NCI-H748 treated with DMSO at 0.1 percent for 48 hours (cell line): ENCODE data around the gene TSC2.

Source experiments
- DNase-seq: peaks from one replicate; lab custom pipeline; 2025; lab: John Stamatoyannopoulos, UW

The TSC2 gene

GRCh38 chr16:2071454-2072202 lies 23.8 kb downstream of the TSC2 start:
- no peak for DNase-seq

- DNase-seq, result no peak
Measured at GRCh38 chr16:2072926-2073325, 25.1 kb downstream of the TSC2 start.

- DNase-seq, result no peak
Measured at GRCh38 chr16:2074071-2074470, 26.3 kb downstream of the TSC2 start.

GRCh38 chr16:2075631-2076030 lies 27.8 kb downstream of the TSC2 start:
- DNase-seq, result no peak

GRCh38 chr16:2076072-2076865 lies 28.5 kb downstream of the TSC2 start:
- no peak for DNase-seq

GRCh38 chr16:2077016-2077415 lies 29.2 kb downstream of the TSC2 start:
- DNase-seq, result no peak

GRCh38 chr16:2077696-2078095 lies 29.9 kb downstream of the TSC2 start:
- DNase-seq, result no peak

- no peak for DNase-seq
Measured at GRCh38 chr16:2078096-2078495, 30.3 kb downstream of the TSC2 start.

GRCh38 chr16:2078691-2079090 lies 30.9 kb downstream of the TSC2 start:
- no peak for DNase-seq

GRCh38 chr16:2079311-2079800 lies 31.6 kb downstream of the TSC2 start:
- no peak for DNase-seq

- DNase-seq, result no peak
Measured at GRCh38 chr16:2079991-2080390, 32.2 kb downstream of the TSC2 start.

GRCh38 chr16:2081201-2082084 lies 33.7 kb downstream of the TSC2 start:
- no peak for DNase-seq

GRCh38 chr16:2082171-2082982 lies 34.6 kb downstream of the TSC2 start:
- DNase-seq, result no peak

- no peak for DNase-seq
Measured at GRCh38 chr16:2082983-2083364, 35.2 kb downstream of the TSC2 start.

- no peak for DNase-seq
Measured at GRCh38 chr16:2083409-2083808, 35.6 kb downstream of the TSC2 start.

GRCh38 chr16:2083876-2084780 lies 36.3 kb downstream of the TSC2 start:
- no peak for DNase-seq

GRCh38 chr16:2084895-2085625 lies 37.3 kb downstream of the TSC2 start:
- no peak for DNase-seq

- DNase-seq, result no peak
Measured at GRCh38 chr16:2085669-2086068, 37.9 kb downstream of the TSC2 start.

GRCh38 chr16:2086106-2086742 lies 38.4 kb downstream of the TSC2 start:
- no peak for DNase-seq
